Stimulated activated CD4-positive, alpha-beta T cell treated with anti-CD3 and anti-CD28 coated beads, TNF-alpha, amount 100 ng/mL, for 48 hours (primary cell): ENCODE results near the gene CKAP5.

Experiments used
- DNase-seq, 3 donors: peaks; one replicate each; pipeline ENCODE4 v3.0.0-alpha.2; 2020; ENCODE audit warnings: low read depth in 3 of 3

The CKAP5 gene

GRCh38 chr11:46845740-46846509 lies at the start of gene CKAP5:
TSS of gene CKAP5 (minus strand) at chr11:46846280. CDS start at chr11:46821231, 25,049 bp downstream.
- peak; percentile 76 to 82 (median 77) for DNase-seq

- no peak for DNase-seq
These were observed 49.7 kb upstream of the CKAP5 start for GRCh38 chr11:46895821-46896220.

- DNase-seq = no peak
These were observed 48.9 kb upstream of the CKAP5 start for GRCh38 chr11:46894961-46895360.

- DNase-seq = no peak
These were observed 48.4 kb upstream of the CKAP5 start for GRCh38 chr11:46894506-46894905.

- DNase-seq = no peak
These were observed 46.8 kb upstream of the CKAP5 start for GRCh38 chr11:46892838-46893237.

- no peak for DNase-seq
These were observed 46.0 kb upstream of the CKAP5 start for GRCh38 chr11:46892109-46892508.

GRCh38 chr11:46890665-46891064 lies 44.6 kb upstream of the CKAP5 start:
- DNase-seq = no peak

GRCh38 chr11:46889689-46890475 lies 43.8 kb upstream of the CKAP5 start:
- peak; percentile 45 to 60 (median 57) for DNase-seq

GRCh38 chr11:46889251-46889650 lies 43.2 kb upstream of the CKAP5 start:
- DNase-seq = no peak

- no peak for DNase-seq
These were observed 42.6 kb upstream of the CKAP5 start for GRCh38 chr11:46888636-46889035.

- DNase-seq = no peak
These were observed 40.1 kb upstream of the CKAP5 start for GRCh38 chr11:46886211-46886610.

GRCh38 chr11:46879056-46879585 lies 33.0 kb upstream of the CKAP5 start:
- DNase-seq = no peak

GRCh38 chr11:46877580-46877979 lies 31.5 kb upstream of the CKAP5 start:
- DNase-seq = no peak

- no peak for DNase-seq
These were observed 30.4 kb upstream of the CKAP5 start for GRCh38 chr11:46876471-46876870.

- no peak for DNase-seq
These were observed 28.5 kb upstream of the CKAP5 start for GRCh38 chr11:46874586-46874985.

- DNase-seq = no peak
These were observed 22.8 kb upstream of the CKAP5 start for GRCh38 chr11:46868912-46869311.

GRCh38 chr11:46865340-46865739 lies 19.3 kb upstream of the CKAP5 start:
- DNase-seq = no peak

- DNase-seq = no peak
These were observed 14.1 kb upstream of the CKAP5 start for GRCh38 chr11:46860218-46860617.

GRCh38 chr11:46858920-46859546 lies 13.0 kb upstream of the CKAP5 start:
- no peak for DNase-seq

- DNase-seq = no peak
These were observed 11.6 kb upstream of the CKAP5 start for GRCh38 chr11:46857666-46858065.

- no peak for DNase-seq
These were observed 10.7 kb upstream of the CKAP5 start for GRCh38 chr11:46856605-46857343.

- DNase-seq = no peak
These were observed 9.8 kb upstream of the CKAP5 start for GRCh38 chr11:46855863-46856262.
